GM23338 (cell line): ENCODE data around the gene CD9. TPM values are rescaled to one million over a fixed set of nuclear protein-coding genes. Genes with fewer than 3 reads are reported as not detected.

Experiments
- ATAC-seq: fragments of 200-7000 bp; cut with Tn5 transposase; 3 replicates; pipeline ENCODE4 v1.9.1; 2020
- DNase-seq: peaks from one replicate; pipeline ENCODE4 v3.0.0-alpha.2; 2015; ENCODE audit warnings: low spot score
- H2AFZ ChIP-seq: fragments of 200-600 bp; sonication (generic); 2 replicates; pipeline ENCODE4 v1.8.0; 2016; ENCODE audit warnings: antibody characterized with exemption, mild to moderate bottlenecking, moderate library complexity
- H3F3A ChIP-seq: fragments of 200-600 bp; sonication (generic); replicated peaks from 2 replicates; pipeline ENCODE4 v1.8.0; 2017; ENCODE audit warnings: antibody characterized with exemption, mixed run types, low read depth
- H3K27ac ChIP-seq: fragments of 200-600 bp; sonication (generic); 2 replicates; pipeline ENCODE4 v1.6.1; 2016; ENCODE audit warnings: low read depth
- H3K27me3 ChIP-seq: fragments of 200-600 bp; sonication (generic); 2 replicates; pipeline ENCODE4 v1.8.0; 2016; ENCODE audit warnings: mild to moderate bottlenecking, mixed run types, moderate library complexity; ENCODE audit not compliant: insufficient read depth
- H3K36me3 ChIP-seq: fragments of 200-600 bp; sonication (generic); 2 replicates; pipeline ENCODE4 v1.8.0; 2016; ENCODE audit warnings: mild to moderate bottlenecking; ENCODE audit not compliant: insufficient read depth
- H3K4me1 ChIP-seq: fragments of 200-600 bp; sonication (generic); 2 replicates; pipeline ENCODE4 v1.8.0; 2016; ENCODE audit warnings: mild to moderate bottlenecking, moderate library complexity; ENCODE audit not compliant: insufficient read depth
- H3K4me2 ChIP-seq: fragments of 200-600 bp; sonication (generic); 2 replicates; pipeline ENCODE4 v1.7.1; 2017; ENCODE audit warnings: mixed run types
- H3K4me3 ChIP-seq: fragments of 200-600 bp; sonication (generic); 2 replicates; pipeline ENCODE4 v1.6.1; 2016; ENCODE audit warnings: mixed run types
- H3K79me2 ChIP-seq: fragments of 200-600 bp; sonication (generic); replicated peaks from 2 replicates; pipeline ENCODE4 v1.8.0; 2017; ENCODE audit warnings: mild to moderate bottlenecking; ENCODE audit not compliant: insufficient read depth
- H3K9me2 ChIP-seq: fragments of 200-600 bp; sonication (generic); 2 replicates; pipeline ENCODE4 v1.8.0; 2017; ENCODE audit not compliant: insufficient read depth
- H4K20me1 ChIP-seq: fragments of 200-600 bp; sonication (generic); replicated peaks from 2 replicates; pipeline ENCODE4 v1.8.0; 2017; ENCODE audit warnings: mild to moderate bottlenecking; ENCODE audit not compliant: insufficient read depth
- H3K27ac Mint-ChIP-seq: 2 replicates; pipeline ENCODE4 v1.8.0; 2020; ENCODE audit warnings: inconsistent platforms, mild to moderate bottlenecking, moderate library complexity, mixed read lengths
- H3K27me3 Mint-ChIP-seq: 3 replicates; pipeline ENCODE4 v1.8.0; 2022; ENCODE audit warnings: low read depth, mild to moderate bottlenecking, moderate library complexity, mixed read lengths, inconsistent platforms; ENCODE audit not compliant: insufficient read depth, poor library complexity
- H3K36me3 Mint-ChIP-seq: 3 replicates; pipeline ENCODE4 v1.8.0; 2021; ENCODE audit warnings: low read depth, mild to moderate bottlenecking, inconsistent platforms, moderate library complexity, mixed read lengths
- H3K4me1 Mint-ChIP-seq: 3 replicates; pipeline ENCODE4 v1.8.0; 2020; ENCODE audit warnings: mild to moderate bottlenecking, inconsistent platforms, mixed read lengths
- H3K4me3 Mint-ChIP-seq: 3 replicates; pipeline ENCODE4 v1.8.0; 2021; ENCODE audit warnings: moderate library complexity, mild to moderate bottlenecking, inconsistent platforms, mixed read lengths
- H3K9me3 Mint-ChIP-seq: 3 replicates; pipeline ENCODE4 v1.8.0; 2020; ENCODE audit warnings: moderate library complexity, mild to moderate bottlenecking, inconsistent platforms, mixed read lengths
- CREB1 ChIP-seq: fragments of 250-450 bp; sonication (Bioruptor Pico); IDR thresholded peaks from 2 replicates; pipeline ENCODE4 v1.5.0; 2020; ENCODE audit warnings: low read depth, mild to moderate bottlenecking, moderate library complexity
- CTCF ChIP-seq, 2 experiments: fragments of 200-600 bp in 1 of 2; sonication (generic) in 1 of 2; conservative IDR thresholded peaks; 2 replicates each; pipeline versions ENCODE4 v1.5.1 to v1.6.1; 2016 to 2017; ENCODE audit warnings: antibody characterized with exemption in 2 of 2, low read depth in 2 of 2, mild to moderate bottlenecking in 2 of 2, moderate library complexity in 1 of 2
- ETS1 ChIP-seq: IDR thresholded peaks from 2 replicates; pipeline ENCODE4 v1.6.1; 2016; ENCODE audit warnings: antibody characterized with exemption
- EZH2phosphoT487 ChIP-seq: fragments of 200-600 bp; sonication (generic); IDR thresholded peaks from one replicate; pipeline ENCODE4 v1.8.1; 2018; ENCODE audit warnings: antibody characterized with exemption; ENCODE audit not compliant: unreplicated experiment
- JUNB ChIP-seq: IDR thresholded peaks from one replicate; pipeline ENCODE4 v1.6.1; 2016; ENCODE audit warnings: antibody characterized with exemption; ENCODE audit not compliant: unreplicated experiment
- NANOG ChIP-seq: IDR thresholded peaks from 2 replicates; pipeline ENCODE4 v1.6.1; 2016; ENCODE audit warnings: antibody characterized with exemption, borderline replicate concordance
- POLR2AphosphoS5 ChIP-seq: IDR thresholded peaks from 2 replicates; pipeline ENCODE4 v1.6.1; 2016; ENCODE audit warnings: antibody characterized with exemption, low read depth
- STAT1 ChIP-seq: IDR thresholded peaks from one replicate; pipeline ENCODE4 v1.6.1; 2016; ENCODE audit warnings: antibody characterized with exemption; ENCODE audit not compliant: unreplicated experiment
- ZNF114 ChIP-seq: fragments of 250-450 bp; sonication (Bioruptor Pico); IDR thresholded peaks from 2 replicates; pipeline ENCODE4 v1.5.0; 2020; ENCODE audit warnings: mild to moderate bottlenecking, moderate library complexity
- ZNF331 ChIP-seq: fragments of 250-450 bp; sonication (Bioruptor Pico); IDR thresholded peaks from 2 replicates; pipeline ENCODE4 v1.5.0; 2020; ENCODE audit warnings: low read depth, mild to moderate bottlenecking, moderate library complexity
- polyA plus RNA-seq: library from polyadenylated mRNA; unstranded; fragments of >200 nt; fragmentation: Nextera tagmentation; extraction: Ambion mirVana; gene quantifications from 2 replicates; pipeline ENCODE4 v1.2.1, GENCODE V29; 2016
- total RNA-seq: library from RNA; depleted of rRNA; stranded (reverse); fragments of >200 nt; shearing (Covaris generic); gene quantifications from 2 replicates; pipeline ENCODE4 v1.2.3, GENCODE V29; 2014
- TF ChIP-seq, protein P1 (sequence below): IDR thresholded peaks from one replicate; pipeline ENCODE4 v1.6.1; 2018; ENCODE audit warnings: antibody characterized with exemption; ENCODE audit not compliant: unreplicated experiment

CD9 gene
- total and polyA plus RNA-seq, 2 experiments from 2014 or later, result 222 to 251 TPM

DNA sequence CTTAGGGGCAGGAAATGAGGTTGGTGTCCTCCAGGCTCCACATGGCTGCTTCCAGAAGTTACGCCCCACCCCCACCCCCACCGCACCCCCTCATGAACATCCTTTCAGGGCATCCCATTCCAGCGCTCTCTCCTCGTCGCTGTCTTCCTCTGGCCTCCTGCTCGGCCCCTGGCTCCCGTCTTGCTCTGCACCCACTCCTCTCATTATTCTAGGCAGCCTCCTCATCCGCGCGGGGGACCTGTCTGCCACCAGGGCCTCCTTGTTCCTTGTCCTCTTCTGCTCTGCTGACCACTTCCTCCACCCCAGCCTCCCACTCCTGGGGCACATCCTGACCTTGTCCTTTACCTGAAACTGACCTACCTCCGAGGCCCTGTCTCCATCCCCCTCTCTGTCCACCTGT is 80.5 kb downstream of the CD9 start (continued):
- TF ChIP-seq, protein P1, sequence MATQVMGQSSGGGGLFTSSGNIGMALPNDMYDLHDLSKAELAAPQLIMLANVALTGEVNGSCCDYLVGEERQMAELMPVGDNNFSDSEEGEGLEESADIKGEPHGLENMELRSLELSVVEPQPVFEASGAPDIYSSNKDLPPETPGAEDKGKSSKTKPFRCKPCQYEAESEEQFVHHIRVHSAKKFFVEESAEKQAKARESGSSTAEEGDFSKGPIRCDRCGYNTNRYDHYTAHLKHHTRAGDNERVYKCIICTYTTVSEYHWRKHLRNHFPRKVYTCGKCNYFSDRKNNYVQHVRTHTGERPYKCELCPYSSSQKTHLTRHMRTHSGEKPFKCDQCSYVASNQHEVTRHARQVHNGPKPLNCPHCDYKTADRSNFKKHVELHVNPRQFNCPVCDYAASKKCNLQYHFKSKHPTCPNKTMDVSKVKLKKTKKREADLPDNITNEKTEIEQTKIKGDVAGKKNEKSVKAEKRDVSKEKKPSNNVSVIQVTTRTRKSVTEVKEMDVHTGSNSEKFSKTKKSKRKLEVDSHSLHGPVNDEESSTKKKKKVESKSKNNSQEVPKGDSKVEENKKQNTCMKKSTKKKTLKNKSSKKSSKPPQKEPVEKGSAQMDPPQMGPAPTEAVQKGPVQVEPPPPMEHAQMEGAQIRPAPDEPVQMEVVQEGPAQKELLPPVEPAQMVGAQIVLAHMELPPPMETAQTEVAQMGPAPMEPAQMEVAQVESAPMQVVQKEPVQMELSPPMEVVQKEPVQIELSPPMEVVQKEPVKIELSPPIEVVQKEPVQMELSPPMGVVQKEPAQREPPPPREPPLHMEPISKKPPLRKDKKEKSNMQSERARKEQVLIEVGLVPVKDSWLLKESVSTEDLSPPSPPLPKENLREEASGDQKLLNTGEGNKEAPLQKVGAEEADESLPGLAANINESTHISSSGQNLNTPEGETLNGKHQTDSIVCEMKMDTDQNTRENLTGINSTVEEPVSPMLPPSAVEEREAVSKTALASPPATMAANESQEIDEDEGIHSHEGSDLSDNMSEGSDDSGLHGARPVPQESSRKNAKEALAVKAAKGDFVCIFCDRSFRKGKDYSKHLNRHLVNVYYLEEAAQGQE, result no peak
- no peak for TF ChIP-seq CTCF (conservative IDR thresholded peaks at IDR 0.05; ENCODE audit: low read depth in 2 of 2)
- TF ChIP-seq CREB1 (CRISPR knock-in tag), result no peak
- TF ChIP-seq STAT1, result no peak
- no peak for TF ChIP-seq ETS1
- TF ChIP-seq ZNF114, result no peak

DNA sequence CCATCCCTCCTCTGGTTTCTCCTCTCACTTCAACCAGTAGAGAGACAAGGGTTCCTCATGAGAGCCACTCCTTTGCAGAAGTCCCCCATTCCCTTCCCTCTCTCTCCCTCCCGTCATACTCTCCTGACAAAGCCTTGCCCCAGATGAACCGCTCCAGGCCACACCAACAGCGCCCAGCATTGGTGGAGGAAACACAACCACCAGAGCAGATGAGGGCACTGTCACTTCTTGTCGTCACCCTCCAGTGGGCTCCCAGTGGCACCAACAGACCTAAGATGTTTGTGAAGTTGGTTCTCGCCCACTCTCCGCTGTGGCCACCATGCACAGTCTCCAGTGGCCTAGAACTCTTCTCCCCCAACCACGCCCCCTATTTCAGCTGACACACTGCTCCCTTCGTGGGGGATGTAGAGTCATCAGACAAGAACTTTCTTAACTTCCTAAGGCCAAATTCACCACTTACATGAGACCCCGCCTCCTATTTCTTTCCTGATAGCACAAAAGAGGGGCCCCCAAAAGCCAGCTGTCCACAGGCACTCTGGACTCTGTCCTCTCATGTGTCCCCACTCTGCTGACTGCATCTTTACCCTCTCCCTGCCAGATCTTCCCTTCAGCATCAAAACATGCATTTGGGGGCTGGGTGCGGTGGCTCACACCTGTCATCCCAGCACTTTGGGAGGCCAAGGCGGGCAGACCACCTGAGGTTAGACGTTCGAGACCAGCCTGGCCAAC is 81.0 kb downstream of the CD9 start:
- Histone ChIP-seq H3F3A (0 out of 2 replicates have a peak, but pooled peaks cover 7% of the 10 kb centered on the region), H3K27me3 (no peaks in the 10 kb centered on the region), H3K4me1 (peaks cover 30% of the 10 kb centered on the region), H3K27ac (no peak overlapping the region), H3K36me3 (no peaks in the 10 kb centered on the region), H2AFZ (no peak overlapping the region; the same call in 1 of the 2 replicates), H3K4me2 (no peak overlapping the region), H4K20me1 (no peaks in the 10 kb centered on the region), H3K9me2 (no peaks in the 10 kb centered on the region), H3K4me3 (no peak overlapping the region), H3K79me2 (no peaks in the 10 kb centered on the region)
- H3K27me3 Mint-ChIP-seq, result peaks cover 26% of the 10 kb centered on the region
- peaks cover 43% of the 10 kb centered on the region for H3K4me1 Mint-ChIP-seq
- H3K36me3 Mint-ChIP-seq, result no peaks in the 10 kb centered on the region; the same call in 2 of the 3 replicates
- no peak for ATAC-seq
- no peak overlapping the region; the same call in 2 of the 3 replicates for H3K4me3 Mint-ChIP-seq
- H3K9me3 Mint-ChIP-seq, result no peaks in the 10 kb centered on the region
- DNase-seq, result no peak
- H3K27ac Mint-ChIP-seq, result no peak overlapping the region
- TF ChIP-seq ZNF114 (no peak), EZH2phosphoT487 (no peak), ZNF331 (CRISPR knock-in tag) (no peak), NANOG (no peak), ETS1 (no peak), JUNB (no peak), POLR2AphosphoS5 (no peak)
